GM18519 (cell line): ENCODE data around the gene ALDH1B1.

Experiments
- ATAC-seq: cut with Tn5 transposase; IDR thresholded peaks from one replicate; pipeline ENCODE4 v1.9.1; 2021; ENCODE audit warnings: mild to moderate bottlenecking, moderate library complexity; ENCODE audit not compliant: unreplicated experiment, low FRiP score

ALDH1B1 gene

DNA sequence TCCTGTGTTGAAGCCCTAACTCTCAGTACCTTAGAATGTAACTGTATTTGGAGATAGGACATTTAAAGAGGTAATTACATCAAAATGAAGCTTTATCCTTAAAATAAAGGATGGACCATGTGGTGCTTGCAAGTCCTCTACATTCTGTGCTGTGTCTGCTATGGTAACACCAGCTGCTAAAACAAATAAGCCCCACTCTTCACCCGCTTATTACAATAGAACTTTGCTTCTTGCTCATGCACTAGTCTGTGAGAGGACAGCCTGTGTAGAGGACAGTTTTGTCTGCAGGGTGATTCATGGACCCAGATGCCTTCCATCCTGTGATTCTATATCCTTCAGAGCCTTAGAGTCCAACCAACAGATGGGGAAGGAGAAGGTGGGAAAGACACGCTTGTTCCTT, 44.2 kb downstream of the ALDH1B1 start:
- ATAC-seq: no peak

DNA sequence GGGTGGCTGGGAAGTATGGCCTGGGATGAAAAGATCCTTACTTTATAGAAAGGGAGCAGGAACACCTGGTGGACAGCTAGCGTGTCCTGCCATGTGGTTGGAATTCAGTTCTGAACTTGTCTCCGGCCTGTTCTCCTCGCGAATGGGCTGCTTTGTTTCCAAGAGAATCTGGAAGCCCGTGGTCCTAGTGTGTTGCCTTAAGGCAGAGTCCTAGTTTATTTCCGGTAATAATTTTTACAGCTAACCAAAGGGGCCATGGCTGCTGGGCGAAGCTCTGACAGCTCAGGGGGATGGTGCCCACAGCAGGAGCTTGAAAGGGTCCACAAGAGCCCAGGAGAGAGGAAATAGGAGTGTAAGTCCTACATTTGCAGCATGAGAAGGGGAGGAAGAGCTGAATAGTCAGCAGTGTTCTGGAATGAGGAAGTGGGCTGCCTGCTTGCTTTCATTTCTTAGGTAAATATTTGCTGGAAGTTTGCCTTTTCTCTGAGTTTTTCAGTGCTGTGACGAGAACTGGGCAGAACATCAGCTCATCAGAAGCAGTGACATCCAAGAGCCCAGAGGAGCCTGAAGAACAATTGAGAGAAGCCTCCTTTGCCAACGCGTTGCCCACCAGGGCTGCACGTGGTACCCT, 44.8 kb downstream of the ALDH1B1 start:
- no peak for ATAC-seq

DNA sequence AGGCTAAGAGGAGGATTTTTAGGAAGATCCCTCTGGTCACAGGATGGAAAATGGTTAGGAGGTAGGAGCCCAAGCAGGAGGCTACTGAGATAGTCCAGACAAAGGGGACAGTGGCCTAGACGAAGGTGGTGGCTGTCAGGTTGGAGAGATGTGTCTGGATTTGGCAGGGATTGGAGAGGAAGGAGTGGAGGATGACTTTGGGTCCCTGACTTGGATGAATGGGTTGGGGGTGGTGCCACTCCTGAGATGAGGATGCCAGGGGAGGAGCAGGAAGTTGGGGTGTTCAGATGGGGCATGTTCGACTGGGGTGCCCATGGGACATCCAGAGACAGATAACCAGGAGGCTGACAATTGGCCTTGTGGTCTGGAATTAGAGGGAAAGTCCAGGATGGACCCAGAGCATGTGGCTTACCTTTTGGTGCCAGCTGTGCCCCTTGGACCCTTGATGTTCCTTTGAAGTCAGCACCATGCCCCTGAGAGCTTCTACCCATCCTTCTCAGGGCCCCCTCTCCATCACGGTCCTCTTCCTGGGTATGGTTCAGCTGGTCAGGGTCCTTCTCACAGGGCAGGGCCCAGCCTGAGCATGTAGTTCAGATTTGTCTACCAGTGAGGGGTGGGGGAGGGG, 46.9 kb downstream of the ALDH1B1 start:
- ATAC-seq: no peak

DNA sequence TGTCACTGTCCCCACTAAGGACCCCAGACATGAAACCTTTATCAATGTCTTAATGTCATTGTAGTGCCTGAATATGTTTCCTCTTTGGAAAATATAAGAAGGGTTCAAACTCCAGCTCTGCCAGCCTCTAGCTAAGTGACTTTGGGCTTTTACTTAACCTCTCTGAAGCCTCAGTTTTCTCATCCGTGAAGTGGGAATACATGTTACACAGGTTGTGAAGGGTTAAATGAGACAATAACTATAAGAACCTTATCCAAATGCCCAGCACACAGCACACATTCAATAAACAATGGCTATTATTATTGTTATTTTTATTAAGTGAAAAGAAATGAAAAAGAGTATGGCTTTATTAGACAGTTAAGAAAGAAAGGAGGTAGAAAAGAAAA, 47.4 kb downstream of the ALDH1B1 start:
- no peak for ATAC-seq

DNA sequence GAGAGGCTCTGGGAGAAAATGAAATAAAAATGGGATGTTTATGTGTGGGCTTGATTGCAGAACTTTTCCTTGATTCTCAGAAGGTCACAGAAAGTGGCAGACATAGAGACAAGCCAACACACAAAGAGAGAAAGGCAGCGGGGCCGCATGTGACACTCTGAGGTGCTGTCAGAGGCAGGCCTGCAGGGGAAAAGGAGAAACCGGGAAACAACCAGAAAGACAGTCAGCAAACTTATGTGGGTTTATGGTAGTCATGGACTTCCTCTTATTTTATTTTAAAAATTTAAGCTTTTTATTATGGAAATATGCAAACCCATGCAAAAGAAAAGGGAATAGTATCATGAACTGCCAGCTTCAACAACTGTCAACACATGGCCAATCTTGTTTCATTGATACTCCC, 48.0 kb downstream of the ALDH1B1 start:
- no peak for ATAC-seq

DNA sequence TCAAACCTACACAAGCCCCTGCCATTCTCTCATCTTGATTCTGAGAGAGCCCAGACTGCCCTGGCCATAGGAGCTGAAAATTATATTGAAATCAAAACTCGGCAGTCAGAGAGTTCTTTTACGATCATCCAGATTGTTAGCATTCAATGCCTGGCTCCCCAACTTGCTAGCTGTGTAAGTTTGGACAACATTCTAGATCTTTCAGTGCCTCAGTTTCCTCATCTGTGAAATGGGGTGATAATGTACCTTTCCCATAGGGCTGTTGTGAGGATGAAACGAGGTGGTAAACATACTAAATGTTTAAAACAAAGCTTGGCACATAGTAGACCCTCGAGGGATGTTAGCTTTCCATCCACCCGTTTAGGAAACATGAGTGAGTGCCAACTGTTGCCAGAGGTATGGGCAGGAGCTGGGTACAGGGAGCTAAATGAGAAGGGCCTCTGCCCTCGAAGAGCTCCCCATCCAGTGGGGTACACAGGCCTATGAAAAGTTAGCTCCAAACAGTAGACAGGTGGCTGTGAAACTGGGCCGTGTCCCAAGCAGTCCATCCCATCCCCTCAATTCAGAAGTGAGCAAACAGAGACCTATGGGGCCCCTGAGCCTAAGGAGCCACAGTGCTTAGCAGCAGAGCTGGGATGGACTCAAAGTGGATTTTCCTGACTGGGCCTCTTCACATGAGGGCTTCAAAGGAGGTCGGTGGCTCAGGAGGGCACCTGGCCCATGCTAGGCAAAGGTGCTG, 49.0 kb downstream of the ALDH1B1 start:
- ATAC-seq: no peak

DNA sequence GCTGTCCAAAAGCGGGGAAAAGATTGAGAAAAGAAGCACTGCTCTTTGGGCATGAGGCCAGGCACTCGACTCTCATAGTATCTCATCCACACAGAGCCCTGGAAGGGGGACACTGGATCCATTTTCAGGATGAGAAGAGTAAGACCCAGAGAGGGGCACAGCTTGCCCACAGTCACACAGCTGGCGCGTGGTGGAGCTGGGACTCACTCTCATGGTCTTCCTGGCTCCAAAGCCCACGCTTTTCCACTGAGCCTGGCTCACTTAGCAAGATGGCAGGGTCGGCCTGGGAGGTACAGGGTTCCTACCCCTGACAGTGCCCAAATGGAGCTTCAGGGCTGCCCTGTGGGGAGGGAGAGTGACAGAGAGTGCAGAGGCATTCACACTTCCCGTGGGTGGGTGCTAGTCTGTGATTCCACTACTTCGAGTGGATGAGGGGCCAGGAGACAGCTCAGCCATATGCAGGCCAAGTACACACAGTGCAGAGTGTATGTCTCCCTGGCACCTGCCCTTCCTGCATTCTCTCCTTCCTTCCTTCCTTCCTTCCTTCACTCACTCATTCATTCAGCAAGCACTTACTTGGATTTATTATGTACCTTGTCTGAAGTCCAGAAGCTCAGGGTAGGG, 50.1 kb downstream of the ALDH1B1 start:
- no peak for ATAC-seq

DNA sequence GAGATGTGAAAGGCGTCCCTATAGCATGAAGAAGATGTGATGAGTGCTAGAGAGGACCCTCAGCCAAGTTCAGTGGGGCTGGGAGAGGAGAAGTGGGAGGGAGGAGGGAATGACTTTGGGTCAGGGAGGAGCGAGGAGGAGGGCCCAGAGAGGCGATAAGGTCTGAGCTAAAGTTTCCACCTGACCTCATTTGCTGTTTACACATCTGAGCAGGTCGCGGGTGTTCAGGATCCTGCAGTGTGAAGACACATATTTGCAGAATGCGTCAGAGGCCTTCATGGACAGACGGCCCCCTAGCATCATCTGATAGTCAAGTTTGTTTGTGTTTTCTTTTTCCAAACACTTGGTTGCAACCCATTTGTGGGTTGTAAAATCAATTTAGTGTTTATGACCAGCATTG, 50.7 kb downstream of the ALDH1B1 start:
- no peak for ATAC-seq

DNA sequence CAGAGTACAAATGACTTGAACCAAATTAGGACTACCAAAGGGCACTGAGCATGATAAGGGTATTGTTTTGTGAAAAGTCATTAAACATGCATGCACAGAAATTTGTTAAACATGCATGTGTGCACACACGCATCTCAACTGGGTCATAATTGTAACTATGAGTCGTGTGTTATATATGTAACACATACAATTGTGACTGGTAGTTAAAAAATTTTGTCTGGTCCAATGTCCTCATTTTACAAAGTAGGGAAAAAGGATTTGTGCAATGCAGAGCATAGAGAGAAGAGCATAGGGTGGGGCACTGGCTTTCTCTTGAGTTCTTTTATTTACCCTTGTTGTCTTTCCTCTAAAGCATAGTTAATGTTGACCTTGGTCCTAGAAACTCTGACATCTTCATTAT, 51.1 kb downstream of the ALDH1B1 start:
- no peak for ATAC-seq

DNA sequence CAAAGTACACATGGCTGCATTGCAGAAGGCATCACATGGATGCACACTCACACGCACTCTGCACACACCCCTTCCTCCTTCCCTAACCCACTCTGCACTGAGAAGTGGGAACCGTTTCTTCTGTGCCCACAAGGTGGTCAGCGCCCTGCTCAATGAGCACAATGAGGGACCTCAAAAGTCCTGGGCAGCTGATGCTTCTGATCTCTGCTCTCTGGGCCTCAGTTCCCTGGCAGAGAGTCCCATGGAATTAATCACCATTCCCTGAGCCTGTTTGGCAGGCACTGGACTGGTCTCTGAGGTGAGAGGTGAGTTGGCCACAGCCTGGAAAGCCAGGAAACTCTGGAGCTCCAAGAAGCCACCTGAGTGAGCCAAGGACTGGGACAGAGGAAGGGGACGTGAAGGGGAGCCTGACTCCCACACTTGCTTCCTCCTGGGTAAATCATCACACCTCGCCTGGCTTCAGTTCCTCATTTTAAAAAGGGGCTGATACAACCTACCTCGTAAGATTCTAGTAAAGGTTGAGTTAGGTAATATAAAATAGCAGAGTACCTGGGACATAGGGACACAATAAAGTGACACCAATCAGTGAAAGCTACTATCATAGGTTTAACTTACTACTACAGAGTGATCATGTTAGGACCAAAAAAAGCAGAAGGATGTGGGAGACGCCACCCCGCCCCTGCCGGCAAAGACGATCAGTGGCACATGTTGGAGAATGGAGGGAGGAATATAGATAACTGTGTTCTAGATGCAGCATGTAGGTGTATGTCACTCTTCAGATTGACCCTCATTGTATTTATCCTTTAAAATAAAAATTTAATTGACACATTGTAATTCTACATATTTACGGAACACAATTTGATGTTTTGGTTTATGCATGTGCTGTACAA, 52.9 kb downstream of the ALDH1B1 start:
- ATAC-seq: no peak

DNA sequence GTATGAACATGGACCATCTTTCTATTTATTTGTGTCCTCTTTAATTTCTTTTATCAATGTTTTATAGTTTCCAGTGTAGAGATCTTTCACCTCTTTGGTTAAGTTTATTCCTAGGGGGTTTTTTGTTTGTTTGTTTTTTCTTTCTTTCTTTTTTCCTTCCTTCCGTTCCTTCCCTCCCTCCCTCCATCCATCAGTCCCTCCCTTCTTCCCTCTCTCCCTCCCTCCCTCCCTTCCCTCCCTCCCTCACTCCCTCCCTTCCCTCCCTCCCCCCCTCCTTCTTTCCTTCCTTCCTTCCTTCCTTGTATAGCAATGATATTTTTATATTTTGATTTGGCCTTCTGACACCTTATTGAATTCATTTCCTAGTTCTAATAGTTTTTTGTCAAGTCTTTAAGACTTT, 55.2 kb downstream of the ALDH1B1 start:
- ATAC-seq: no peak
